CD1c-positive myeloid dendritic cell (primary cell): ENCODE data around the gene GALM.
A peak's percentile ranks its signal among the peaks of the same experiment; 100 is the strongest.
"Not testable (repeated sequence)": the region's sequence is repeated elsewhere in the genome, so short reads cannot be mapped to it uniquely, and the experiment has no call there.

Experiments
- DNase-seq: peaks from one replicate; pipeline ENCODE4 v3.0.0-alpha.2; 2016; ENCODE audit errors: extremely low spot score

GALM gene

DNA sequence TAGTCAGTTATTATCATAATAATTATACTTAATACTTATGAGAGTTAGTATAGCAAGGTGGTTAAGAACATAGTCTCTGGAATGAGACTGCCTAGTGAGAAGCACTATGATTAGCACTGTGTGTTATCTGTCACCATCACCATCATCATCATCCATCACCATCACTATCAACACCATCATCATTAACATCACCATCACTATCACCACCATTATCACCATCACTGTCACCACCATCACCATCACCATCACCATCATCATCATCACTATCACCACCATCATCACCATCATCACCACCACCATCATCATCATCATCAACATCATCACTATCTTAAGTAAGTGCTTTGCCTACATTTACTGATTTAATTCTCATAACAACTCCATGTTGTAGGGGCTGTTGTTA lies 45.6 kb downstream of the GALM start:
- no peak for DNase-seq

DNA sequence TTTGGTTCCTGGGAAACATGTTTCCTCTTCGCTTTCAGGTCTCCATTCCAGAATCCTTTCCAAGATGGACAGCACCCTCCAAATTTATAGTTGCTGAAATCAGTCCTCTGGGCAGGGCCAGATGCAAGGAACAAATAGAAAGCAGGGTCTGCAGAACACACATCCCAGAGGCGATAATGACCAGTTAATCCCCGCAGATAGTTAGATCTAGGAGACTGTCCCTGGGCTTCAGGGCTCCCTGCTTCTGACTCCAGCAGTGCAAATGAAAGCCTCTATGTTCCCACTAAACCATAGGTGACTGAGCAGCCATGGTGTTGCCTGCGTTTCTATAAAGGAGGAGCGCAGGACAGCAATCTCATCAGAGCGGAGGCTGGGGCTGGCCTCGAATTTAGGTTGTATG lies 46.5 kb downstream of the GALM start:
- DNase-seq: no peak

DNA sequence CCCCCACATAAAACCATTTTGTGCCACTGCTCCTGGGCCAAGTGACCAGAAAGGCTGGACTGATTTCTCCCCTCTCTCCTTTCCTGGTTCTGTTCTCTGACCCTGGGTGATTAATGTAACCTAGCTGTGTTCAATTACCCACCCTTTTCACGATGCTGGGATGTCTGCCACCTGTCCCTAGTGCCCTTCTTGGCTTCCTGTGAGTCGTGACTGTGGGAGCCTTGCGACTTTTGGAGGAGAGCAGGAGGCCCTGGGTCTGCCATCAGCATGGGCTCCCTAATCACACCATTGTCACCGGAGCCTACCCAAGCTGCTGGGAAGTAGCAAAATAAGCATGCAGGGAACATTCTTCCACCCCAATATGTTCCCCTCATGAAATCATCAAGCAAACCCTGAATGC lies 47.0 kb downstream of the GALM start:
- DNase-seq: no peak

DNA sequence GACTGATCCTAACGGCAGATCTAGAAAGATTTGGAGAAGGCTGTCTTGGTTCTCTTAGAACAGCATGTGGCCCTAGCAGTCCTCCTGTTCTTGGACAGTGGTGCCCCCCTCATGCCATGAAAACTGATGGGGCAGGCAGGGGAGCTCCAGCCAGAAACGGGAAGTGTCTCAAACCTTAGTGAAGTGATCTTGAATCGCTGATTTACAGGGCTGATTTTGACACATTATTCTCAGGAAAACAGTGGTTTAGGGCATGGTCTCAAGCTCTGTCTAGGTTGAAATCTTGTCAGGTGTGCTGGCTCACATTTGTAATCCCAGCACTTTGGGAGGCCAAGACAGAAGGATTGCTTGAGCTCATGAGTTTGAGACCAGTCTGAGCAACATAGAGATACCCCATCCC lies 47.4 kb downstream of the GALM start:
- no peak for DNase-seq

DNA sequence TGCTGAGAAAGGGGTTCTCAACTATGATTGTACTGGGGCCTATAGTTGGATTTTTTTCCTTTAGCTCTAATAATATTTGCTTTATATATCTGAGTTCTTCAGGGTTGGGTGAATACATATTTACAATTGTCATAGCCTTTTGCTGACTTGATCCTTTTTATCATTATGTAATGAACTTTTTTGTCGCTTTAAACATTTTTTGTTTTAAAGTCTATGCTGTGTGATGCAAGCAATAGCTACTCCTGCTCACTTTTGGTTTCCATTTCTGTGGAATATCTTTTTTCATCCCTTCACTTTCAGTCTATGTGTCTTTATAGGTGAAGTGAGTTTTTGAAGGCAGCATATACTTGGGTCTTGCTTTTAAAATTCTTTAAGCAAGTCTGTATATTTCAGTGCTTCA lies 49.0 kb downstream of the GALM start:
- not testable (repeated sequence) for DNase-seq

DNA sequence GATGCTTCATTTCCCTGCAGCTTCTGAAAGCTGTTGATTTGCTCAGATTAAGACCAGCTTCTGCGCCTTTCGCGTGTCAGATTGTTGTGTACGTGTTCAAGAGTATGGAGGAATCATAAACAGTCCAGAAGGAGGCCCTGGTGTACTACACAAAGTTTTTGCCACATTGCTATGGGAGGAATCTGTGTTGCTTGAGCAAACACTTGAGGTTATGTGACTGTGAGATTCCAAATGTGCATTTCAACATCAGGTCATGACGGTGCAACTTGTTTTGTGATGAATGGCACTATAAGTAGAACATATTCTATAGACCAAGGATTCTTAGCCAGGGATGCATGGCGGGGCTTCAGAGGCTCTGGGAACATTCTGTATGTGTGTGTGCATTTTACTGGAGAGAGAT lies 50.3 kb downstream of the GALM start:
- DNase-seq: no peak

DNA sequence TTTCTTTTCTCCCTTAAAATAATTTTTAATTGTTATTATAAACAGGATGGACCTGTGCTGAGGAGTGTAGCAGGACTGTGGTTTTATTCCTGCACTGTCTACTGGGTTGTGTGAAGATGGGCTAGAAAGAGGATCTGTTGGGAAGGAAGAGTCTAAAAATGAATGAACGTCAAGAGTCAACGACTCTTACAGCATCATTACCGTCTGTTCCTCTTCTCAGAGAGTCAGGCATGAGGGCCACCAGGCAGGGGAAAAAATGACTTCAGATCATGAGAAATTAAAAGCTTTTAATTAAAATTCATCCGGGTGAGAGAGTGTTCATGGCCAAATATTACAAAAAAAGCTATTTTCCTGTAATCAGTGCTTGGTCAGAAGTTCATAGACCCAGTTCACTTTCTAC lies 52.7 kb downstream of the GALM start:
- DNase-seq: no peak

DNA sequence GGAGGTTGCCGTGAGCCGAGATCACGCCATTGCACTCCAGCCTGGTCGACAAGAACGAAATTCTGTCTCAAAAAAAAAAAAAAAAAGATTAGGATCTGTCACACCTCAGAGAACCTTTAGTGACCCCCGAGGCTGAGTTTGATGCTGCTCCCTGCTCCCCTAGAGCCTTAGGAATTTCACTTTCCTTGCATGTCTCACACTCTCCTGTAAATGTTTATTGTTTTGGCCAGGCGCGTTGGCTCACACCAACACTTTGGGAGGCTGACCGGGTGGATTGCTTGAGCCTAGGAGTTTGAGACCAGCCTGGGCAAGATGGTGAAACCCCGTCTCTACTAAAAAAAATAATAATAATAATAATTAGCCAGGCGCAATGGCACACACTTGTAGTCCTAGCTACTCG lies 53.8 kb downstream of the GALM start:
- DNase-seq: no peak

DNA sequence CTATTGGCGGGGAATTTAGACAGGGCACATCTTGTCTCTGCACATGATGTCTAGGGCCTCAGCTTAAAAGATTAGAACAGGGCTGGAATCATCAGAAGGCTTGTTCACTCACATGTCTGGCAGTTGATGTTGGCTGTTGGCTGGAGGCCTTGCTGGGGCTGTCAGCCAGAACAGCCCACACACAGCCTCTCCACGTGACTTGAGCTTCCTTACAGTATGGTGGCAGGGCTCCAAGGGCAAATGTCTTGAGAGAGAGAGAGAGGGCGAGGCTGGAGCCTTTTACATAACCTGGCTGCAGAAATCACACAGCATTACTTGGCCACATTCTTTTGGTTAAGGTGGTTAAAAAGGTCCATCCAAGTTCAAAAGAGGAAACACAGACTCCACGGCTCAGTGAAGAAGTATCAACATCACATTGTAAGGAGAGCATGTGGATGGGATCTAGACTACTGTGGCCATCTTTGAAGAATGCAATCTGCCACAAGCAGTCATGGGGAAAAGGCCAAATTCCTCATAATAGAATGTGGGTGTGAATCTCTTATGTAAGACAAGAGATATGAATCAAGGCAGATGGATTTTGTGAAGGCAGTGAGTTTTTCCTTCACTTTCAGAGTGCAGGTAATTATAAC lies 54.8 kb downstream of the GALM start:
- peak; percentile 72 for DNase-seq

DNA sequence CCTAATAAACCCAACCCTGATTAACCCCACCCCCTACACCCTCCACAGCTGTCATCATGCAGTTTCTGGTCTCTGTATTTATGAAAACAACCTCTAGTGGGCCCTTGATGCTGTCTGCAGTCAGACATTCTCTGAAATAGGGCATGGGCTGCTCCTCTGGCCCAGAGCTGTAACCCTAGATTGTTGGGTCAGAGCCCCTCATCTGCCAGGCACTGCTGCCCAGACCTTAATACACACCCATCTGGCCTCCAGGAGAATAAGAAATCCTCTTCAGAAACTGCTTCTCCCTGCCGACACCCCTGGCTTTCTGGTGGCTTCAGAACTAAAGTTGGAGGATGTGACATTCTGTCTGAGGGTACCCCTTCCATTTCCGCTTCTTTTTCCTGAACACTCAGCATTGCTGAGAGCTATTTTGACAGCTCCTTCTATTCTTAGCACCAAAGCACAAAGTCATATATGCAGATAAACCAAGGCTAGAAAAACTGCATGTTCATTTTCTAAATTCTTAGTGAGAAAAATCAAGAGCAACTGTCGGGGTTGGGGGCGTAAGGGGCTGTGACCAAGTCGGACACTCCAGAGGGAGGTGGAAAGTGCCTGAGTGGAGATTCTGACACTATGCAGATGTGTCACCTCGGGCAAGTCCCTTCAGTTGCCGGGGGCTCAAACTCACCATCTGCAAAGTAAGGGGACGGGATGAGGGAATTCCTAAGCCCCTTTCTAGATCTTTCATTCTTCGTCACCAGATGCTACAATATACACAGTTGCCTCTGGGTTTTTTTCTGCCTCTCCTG lies 56.6 kb downstream of the GALM start:
- DNase-seq: no peak

DNA sequence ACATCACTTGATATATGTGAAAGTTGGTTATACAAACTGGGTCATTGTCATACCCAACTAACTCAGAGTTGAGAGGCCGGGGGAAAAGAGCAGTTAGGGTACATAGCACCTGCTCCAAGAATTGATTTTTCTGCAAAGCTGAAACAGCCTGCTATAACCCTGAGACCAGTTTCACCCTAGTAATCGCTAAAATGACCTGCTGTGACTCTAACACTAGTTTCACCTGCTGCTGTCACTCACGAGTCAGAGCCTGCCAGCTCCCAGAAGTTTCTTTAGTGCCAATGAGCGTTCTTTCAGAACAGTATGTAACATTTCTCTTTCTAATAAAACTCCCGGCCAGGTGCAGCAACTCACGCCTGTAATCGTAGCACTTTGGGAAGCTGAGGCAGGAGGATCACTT lies 57.3 kb downstream of the GALM start:
- DNase-seq: no peak

DNA sequence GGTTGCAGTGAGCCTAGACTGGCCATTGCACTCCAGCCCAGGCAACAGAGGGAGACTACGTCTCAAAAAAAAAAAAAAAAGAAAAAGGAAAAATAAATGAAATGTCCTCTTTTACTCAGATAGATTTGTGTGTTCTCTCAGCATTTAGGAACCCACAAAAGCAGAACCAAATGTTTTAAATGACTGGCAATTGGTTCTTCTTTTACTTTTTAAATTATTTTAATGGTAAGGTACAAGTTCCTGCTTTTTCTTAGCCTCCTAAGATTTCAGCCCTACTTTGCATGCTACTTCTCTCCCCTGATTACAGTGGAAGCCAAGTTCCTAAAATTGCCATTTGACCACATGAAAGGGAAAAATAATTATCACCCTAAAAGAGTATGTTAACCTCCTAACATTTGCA lies 61.7 kb downstream of the GALM start:
- peak; percentile 74 for DNase-seq

DNA sequence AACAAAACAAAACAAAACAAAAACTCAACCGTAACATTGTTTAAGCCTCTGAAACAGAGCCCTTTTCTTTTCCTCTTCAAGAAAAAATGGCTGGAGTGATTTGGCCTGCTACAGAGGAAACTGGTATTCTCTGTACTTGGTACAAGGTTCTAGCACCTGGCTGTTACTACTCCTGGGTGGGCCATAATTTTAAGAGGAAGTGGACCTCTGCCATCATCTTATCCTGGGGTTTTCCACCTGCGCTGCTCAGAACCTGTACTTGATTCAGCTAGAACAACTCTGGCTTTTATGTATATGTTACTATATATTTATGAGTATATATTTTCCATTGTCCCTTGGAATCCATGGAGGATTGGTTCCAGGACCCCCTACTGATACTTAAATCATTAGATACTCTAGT lies 62.8 kb downstream of the GALM start:
- no peak for DNase-seq

DNA sequence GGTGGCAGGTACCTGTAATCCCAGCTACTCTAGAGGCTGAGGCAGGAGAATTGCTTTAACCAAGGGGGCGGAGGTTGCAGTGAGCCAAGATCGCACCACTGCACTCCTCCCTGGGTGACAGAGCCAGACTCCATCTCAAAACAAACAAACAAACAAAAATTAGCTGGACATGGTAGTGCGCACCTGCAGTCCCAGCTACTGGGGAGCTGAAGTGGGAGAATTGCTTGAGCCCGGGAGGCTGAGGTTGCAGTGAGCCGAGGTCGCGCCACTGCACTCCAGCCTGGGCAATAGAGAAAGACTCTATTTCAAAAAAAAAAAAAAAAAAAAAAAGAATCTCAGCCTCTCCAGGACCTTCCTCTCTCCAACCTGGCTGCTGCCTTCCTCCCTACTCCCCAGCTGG lies 65.2 kb downstream of the GALM start:
- DNase-seq: no peak

DNA sequence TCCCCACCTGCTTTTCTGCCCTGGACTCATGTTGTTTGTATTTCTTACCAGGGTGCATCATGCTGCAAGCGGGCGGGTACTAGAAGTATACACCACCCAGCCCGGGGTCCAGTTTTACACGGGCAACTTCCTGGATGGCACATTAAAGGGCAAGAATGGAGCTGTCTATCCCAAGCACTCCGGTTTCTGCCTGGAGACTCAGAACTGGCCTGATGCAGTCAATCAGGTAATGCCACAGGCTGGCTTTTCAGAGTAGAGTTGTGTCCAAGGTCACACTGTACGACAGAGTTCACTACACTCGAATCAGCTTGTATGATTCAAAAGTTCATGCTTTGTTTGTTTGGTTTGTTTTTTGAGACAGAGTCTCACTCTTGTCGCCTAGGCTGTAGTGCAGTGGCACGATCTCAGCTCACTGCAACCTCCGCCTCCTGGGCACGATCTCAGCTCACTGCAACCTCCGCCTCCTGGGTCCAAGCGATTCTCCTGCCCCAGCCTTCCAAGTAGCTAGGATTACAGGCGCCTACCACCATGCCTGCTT lies 65.8 kb downstream of the GALM start:
- no peak for DNase-seq

DNA sequence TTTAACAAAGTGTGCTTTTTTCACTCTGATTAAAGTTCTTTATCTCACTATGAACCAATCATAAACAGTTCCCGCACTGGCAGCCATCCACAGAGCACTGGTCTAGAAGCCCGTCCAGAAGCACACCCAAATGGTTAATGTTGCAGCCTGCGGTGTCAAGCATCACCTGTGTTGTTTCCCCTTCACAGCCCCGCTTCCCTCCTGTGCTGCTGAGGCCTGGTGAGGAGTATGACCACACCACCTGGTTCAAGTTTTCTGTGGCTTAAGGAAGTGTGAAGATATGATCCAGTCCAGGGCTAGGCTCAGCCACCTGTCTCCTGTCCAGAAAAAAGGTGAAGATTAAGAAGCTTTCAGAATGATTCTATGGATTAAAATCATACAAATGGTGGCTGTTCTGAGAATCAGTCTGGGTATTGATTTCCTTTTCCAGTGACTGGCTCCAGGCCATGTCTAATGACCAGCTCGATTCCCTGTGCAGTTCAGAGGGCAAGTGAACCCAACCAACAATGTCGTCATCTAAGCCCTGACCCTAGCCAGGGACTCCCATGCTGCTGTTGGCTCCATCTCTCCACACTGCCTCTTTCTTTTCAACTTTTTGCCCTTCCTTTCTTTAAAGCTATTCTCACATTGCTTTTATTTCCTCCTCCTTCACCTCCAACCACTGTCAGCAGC lies 67.5 kb downstream of the GALM start:
- no peak for DNase-seq

DNA sequence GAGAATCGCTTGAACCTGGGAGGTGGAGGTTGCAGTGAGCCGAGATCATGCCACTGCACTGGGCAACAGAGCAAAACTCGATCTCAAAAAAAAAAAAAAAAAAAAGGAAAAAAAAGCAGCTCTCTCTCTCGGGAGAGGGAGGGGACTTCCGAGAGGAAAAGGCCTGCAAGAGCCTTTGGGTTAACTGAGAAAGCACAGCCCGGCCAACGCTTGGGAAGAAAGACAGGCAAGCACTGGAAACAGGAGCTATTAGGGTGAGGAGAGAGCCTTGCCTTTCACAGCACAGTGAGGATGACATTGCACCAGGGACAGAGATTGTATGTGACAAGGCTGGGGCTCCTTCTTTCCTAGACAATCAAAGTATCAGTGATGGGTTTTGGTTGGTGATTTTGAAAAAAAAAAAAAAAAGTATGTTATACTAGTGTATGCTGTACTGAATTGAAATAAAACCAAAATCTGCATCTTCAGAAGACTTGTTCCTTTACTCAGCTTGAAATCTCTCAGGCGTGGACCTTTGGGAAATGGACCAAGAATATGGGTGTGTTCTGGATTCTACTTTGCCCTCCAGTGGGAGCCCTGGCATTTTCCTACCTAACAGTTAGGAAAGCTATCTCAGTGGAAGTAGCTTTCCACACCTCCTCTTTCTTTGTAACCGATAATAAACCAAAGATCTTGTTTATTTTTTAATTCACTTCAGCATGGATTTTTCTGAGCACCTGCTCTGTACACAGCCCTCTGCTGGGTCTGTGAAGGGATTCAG lies 68.6 kb downstream of the GALM start:
- no peak for DNase-seq

DNA sequence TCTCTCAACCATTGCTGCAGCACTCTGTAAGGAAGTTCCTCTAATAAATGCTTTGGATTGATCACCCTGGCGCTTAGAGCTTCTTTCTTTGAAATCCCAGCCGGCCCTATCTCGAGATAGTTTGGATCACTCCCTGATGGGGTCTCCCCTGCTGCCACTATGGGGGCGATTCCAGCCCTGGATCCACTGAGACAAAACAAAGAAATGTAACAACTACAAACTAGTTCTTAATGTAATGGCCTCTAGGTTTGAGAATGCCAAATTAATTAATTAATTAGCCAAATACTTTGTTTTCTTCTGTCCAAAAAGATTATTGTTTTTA lies 70.0 kb downstream of the GALM start:
- no peak for DNase-seq

DNA sequence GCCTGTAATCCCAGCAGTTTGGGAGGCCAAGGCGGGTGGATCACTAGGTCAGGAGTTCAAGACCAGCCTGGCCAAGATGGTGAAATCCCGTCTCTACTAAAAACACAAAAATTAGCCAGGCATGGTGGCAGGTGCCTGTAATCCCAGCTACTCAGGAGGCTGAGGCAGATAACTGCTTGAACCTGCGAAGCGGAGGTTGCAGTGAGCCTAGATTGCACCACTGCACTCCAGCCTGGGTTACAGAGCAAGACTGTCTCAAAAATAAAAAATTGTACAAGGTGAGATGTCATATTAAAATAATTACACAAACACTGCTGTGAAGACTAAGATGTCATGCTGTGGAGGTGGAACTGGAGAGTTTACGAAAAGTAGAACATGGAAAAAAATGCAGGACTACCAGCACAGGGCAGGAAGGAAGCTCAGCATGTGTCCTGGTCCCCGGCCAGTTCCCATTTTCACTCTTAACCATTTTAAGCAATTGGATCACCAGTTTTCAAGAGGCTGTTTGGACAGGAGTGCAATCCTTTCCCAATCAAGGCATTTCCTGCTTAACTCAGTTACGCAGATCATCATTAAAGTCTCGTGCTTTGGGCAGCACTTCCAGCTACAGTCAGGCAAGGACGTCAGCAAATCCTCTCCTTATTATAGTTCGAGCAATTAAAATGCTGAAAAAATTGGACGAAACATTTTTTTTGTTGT lies 71.2 kb downstream of the GALM start:
- peak; percentile 73 for DNase-seq

DNA sequence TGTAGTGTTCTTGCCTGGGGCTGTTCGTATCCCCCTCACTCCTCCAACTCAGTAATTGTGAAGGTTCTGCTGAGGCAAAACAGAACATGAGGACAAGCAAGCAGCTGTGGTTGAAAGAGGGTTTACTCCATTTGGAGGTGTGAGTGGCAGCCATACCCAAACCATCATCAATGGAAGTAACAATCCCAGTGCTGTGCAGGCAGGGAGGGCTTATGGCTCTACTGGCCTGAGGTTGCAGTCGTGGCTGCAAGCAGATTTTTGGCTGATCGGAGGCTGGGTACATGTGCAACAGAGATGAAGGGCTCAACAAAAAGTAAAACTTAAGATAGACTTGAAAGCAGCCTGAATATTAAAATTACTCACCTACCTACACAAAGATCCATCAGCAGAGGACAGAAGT lies 72.0 kb downstream of the GALM start:
- DNase-seq: no peak

DNA sequence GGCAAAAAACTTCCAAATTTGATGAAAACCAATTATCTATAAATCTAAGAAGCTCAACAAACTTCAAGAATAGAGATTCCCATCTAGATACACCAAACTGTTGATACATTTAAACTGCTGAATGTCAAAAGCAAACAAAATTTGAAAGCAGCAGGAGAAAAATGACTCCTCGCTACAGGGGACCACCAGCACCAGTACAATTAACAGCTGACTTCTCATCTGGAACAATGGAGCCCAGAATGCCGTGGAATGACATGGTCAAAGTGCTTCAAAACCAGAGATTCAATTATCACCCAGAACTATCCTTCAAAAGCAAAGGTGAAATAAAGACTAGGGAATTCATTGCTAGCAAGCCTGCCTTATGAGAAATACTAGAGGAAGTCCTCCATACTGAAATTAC lies 73.6 kb downstream of the GALM start:
- DNase-seq: no peak
